ENCODE measurements around the gene LYPD6B.

The LYPD6B gene

DNA sequence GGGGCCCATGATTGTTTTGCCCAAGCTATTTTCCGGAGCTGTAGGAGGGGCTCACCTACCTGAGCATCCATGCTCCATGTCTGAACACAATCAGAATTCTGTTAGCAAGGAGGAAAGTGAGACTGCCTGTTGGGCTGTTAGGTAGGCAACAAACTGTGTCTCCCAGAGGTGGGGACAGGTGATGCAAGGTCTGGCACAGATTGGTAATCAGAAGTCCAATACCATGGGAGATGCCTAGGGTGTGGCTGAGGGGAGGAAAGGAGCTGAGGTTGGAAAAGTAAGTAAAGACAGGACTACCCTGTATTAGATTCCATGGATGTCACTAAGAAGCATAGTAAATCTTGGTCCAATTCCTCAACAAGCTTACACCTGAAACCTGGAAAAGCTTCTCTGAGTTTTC lies 3.0 kb downstream of the LYPD6B start:
- DNase-seq (ENCODE audit: low read depth, low spot score), result no peak

DNA sequence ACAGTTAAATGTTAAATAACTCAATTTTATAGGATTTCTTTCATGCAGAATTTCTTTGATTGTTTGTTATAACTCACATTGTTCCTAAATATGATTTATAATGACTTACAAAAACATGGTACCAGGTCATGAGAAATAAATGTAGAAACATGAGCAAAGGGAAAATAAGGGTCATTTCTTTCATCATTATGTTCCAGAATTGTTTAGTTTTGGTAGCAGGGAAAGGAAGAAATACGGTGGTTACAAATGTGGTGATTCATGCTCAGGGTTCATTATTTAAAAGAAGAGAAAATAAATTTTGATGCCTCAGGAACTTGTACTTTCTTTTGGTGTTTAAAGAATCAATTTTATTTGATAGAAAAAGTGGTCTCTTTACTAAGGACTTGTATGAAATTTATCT lies 4.4 kb downstream of the LYPD6B start:
- DNase-seq (ENCODE audit: low read depth, low spot score), result no peak

DNA sequence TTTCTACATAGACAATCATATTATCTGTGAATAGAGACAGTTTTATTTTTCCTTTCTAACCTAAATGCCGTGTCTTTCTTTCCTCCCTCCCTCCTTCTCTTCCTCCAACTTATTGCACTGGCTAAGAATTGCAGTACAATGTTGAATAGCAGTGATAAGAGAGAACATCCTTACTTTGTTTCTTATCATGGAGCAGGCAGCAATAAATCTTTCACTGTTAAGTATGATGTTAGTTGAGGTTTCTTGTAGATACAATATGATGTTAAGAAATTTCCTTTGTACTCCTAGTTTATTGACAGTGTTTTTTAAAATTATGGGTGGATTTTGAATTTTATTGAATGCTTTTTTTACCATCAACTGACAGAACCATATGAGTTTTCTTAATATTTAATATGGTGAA lies 6.0 kb downstream of the LYPD6B start:
- DNase-seq (ENCODE audit: low read depth, low spot score), result no peak

GRCh38 chr2:149047118-149047517 lies 8.6 kb downstream of the LYPD6B start:
- no peak for DNase-seq (ENCODE audit: low read depth, low spot score)

DNA sequence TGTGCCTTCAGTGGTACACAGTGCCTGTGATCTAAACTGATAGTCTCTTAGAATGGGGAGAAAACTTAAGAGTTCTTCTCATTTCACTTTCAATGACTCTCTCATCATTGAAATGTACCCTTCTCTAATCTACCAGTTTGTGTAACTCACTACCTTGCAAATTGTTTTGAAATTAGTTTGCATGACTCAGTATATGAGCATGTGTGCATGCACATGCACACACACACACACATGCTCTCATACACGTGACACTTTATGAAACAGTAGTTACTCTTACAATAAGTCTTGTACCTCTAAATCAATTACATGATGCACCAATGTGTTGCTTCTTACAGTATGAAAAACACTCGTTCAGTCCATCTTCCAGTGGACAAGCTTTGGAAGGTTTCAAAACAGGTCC lies 10.6 kb downstream of the LYPD6B start:
- DNase-seq (ENCODE audit: low read depth, low spot score), result no peak

GRCh38 chr2:149050188-149050587 lies 11.7 kb downstream of the LYPD6B start:
- no peak for DNase-seq (ENCODE audit: low read depth, low spot score)

- DNase-seq (ENCODE audit: low read depth, low spot score), result no peak
Measured at GRCh38 chr2:149055751-149056150, 17.3 kb downstream of the LYPD6B start.

DNA sequence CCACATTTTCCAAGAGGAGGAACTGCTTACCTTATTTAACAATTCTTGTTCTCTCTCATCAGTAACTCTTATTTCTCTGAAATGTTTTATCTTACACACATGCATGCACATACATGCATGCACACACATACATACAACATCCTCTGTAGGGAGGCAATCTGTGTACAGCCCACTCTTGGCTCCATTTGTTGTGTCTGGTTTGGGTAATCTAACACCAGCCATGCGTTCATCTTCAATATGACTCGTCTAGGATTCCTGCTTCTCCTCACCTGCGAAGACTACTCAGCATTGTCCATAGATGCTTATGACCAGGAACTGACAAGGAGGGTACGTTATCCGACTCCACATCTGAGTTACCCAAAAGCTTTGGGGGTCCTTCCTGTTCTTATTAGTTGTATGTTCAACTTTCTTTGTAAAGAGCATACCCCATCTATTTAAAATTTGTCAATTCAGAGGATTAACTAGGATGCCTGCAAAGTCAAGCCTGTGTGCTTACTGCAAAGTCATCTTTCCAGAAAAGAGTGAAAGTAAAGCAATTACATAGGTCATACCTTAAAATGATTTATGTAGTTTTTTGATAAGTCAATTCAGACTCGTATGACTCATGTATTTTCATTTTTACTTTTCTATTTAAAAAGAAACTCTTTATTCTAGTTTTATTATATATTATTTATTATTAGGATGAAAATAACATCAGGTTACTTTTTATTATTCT lies 18.2 kb downstream of the LYPD6B start:
- no peak for DNase-seq (ENCODE audit: low read depth, low spot score)

DNA sequence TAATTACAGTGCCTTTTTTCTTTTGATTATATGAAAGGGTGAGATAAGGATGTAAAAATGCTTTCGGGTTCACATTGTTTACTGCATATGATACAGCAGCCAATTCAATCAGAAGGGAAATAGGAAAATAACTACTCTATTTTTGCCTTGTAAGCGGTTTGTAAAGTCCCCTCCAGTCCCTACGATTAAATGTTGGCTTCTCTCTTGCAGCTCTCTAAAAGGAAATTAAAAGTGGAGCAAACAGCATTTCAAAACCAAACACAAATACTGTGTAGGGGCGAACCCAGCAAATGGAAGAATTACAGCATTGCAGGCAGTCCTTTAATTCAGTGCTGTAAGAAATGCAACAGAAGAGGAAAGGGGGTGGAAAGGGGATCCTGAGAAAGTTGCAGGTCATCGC lies 18.9 kb downstream of the LYPD6B start:
- no peak for DNase-seq (ENCODE audit: low read depth, low spot score)

GRCh38 chr2:149058936-149059335 lies 20.4 kb downstream of the LYPD6B start:
- DNase-seq (ENCODE audit: low read depth, low spot score), result no peak

DNA sequence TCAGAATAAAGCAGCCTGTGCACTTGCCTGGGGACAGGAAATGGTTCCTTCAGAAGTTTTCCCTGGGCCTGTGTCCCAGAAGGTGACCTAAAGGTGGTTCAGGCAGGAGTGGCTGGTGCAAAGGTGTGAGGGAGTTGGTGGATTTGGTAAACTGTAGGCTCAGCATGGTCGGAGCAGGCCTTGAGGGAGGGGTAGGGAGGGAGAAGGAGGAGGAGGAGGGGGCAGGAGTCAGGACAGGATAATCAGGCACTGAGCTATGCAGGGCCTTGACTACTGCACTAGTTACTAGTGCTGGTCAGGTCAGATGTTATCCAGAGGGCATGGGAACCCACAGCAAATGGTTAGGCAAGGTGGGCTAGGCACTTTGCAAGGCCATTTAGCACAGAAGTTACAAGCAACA lies 21.3 kb downstream of the LYPD6B start:
- DNase-seq (ENCODE audit: low read depth, low spot score), result no peak

DNA sequence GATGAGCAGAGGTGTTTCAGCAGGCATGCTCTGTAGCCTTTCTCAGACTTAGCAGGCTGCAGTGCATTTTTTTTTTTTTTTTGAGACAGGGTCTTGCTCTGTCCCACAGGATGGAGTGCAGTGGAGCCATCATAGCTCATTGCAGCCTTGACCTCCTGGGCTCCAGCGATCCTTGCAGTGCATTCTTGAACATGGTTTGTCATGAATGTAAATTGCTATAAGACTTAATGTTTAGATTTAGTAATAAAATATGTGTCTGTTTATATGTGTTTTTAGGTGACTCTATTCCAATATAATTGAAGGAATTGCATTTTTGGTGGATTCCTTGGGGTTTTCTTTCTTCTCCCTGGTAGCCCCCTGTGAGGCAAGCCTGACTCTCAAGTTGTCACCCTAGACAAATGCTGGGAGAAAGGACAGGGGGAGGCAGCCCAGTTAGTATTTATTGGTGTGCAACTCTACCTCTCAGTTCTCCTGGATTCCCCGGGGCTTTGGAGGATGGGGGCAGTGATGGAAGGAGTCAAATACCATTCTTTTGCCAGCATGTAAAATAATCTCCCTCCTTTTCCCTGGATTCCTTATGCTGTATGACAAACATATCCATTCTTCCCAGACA lies 22.7 kb downstream of the LYPD6B start:
- DNase-seq (ENCODE audit: low read depth, low spot score), result no peak

DNA sequence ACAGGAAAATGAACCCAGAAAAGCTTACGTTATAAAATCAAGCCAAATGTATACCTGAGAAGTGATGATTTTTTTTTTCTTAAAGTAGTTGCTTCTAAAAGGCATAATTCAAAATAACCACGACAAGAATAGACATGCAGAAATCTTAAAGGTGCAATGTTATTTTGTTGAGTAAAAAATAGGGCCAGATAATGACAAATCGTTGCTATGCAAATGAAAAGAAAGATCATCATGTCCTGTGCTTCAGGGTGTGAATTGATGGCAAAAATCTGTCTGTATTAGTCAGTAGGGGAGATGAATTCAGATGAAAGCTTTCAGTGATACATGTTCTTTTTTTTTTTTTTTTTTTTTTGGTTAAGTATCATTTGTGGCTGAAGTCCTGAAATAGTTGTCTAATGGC lies 24.0 kb downstream of the LYPD6B start:
- DNase-seq (ENCODE audit: low read depth, low spot score), result no peak

GRCh38 chr2:149063177-149063576 lies 24.7 kb downstream of the LYPD6B start:
- no peak for DNase-seq (ENCODE audit: low read depth, low spot score)

- DNase-seq (ENCODE audit: low read depth, low spot score), result no peak
Measured at GRCh38 chr2:149064365-149064841, 25.9 kb downstream of the LYPD6B start.

- no peak for DNase-seq (ENCODE audit: low read depth, low spot score)
Measured at GRCh38 chr2:149064856-149065630, 26.5 kb downstream of the LYPD6B start.

DNA sequence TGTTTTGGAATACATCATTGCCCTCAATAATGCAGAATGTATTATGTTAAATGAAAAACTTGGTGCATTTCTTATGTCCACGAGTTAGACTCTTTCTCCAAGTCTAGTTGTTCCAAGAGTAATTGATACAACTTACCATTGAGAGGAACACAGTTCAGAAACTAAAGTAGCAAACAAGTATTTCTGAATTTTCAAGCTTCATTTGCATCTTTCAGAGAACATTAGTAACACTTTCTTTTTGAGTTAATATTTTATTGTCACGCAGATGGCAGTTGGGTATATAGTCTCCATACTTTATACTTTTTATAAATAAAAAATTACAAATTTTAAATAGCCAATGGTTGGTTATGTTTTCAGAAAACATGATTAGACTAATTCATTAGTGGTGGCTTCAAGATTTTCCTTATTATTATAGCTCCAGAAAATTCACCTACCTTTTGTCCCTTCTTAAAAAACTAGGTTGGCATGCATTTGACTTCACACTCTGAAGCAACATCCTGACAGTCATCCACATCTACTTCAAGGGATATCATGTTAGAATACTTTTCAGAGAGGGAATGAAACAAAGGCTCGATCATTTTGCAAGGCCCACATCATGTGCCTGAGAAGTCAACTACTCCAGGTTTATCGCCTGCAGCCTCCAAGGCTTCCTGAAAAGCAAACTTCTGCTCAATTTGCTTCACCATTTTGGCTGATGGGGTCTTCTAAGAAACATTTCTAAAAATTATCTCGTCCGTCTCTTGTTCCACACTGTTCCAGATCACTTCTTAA lies 29.9 kb downstream of the LYPD6B start:
- DNase-seq (ENCODE audit: low read depth, low spot score), result no peak

- DNase-seq (ENCODE audit: low read depth, low spot score), result no peak
Measured at GRCh38 chr2:149068996-149069888, 30.7 kb downstream of the LYPD6B start.

- DNase-seq (ENCODE audit: low read depth, low spot score), result no peak
Measured at GRCh38 chr2:149070681-149071320, 32.3 kb downstream of the LYPD6B start.

- DNase-seq (ENCODE audit: low read depth, low spot score), result no peak
Measured at GRCh38 chr2:149075105-149075504, 36.6 kb downstream of the LYPD6B start.
